ENCODE data around the gene RGP1. TPM values are rescaled to one million over a fixed set of nuclear protein-coding genes. Genes with fewer than 3 reads are reported as not detected.
A peak's percentile ranks its signal among the peaks of the same experiment; 100 is the strongest.

Gene RGP1
- total RNA-seq, 1 donor from 2014 or later, result 51.4 TPM

DNA sequence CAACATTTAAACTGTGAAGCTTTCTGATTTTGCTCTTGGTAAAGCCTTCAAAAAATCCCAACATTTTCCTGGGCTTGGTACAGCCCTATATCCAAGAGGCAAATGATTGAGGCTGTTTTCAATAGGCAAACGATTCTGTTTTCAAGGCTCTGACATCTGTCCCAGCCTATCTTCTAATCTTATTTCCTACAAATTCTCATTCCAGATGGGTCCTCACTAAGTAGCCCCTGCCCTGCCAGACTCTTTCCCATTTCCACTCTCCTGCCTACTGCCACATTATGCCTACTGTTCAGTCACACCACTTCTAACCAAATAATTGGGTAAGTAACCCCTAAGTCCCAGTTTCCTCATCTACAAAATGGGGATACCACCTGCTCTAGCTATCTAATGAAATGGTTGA lies 3.5 kb upstream of the RGP1 start:
- peaks cover 6% of the 10 kb centered on the region for H3K27me3 Mint-ChIP-seq (ENCODE audit: unreplicated experiment)
- no peak for DNase-seq (ENCODE audit: low spot score)

DNA sequence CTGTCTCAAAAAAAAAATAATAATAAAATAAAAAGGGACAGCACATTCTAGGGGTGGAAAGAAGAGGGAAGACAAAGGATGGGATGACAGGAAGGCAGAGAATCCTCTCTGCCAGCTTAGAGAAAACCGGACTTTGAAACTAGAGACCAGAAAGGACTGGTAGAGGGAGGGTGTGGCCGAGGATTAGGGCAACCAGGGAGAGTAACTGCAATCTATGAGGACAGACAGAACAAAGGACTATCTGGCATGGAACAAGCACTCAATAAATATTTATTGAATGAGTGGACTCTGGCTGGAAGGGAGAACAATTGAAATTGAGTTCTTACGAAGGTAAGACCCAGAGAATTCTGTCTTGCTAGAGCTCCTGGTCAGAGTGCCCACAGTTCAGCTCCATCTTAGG lies 2.5 kb upstream of the RGP1 start:
- H3K4me1 Mint-ChIP-seq (ENCODE audit: unreplicated experiment), result peaks cover 65% of the 10 kb centered on the region
- H3K27ac Mint-ChIP-seq (ENCODE audit: unreplicated experiment), result peak overlapping the region; percentile 48
- peaks cover 4% of the 10 kb centered on the region for H3K27me3 Mint-ChIP-seq (ENCODE audit: unreplicated experiment)
- no peak for DNase-seq (ENCODE audit: low spot score)
- TF ChIP-seq, protein P1, sequence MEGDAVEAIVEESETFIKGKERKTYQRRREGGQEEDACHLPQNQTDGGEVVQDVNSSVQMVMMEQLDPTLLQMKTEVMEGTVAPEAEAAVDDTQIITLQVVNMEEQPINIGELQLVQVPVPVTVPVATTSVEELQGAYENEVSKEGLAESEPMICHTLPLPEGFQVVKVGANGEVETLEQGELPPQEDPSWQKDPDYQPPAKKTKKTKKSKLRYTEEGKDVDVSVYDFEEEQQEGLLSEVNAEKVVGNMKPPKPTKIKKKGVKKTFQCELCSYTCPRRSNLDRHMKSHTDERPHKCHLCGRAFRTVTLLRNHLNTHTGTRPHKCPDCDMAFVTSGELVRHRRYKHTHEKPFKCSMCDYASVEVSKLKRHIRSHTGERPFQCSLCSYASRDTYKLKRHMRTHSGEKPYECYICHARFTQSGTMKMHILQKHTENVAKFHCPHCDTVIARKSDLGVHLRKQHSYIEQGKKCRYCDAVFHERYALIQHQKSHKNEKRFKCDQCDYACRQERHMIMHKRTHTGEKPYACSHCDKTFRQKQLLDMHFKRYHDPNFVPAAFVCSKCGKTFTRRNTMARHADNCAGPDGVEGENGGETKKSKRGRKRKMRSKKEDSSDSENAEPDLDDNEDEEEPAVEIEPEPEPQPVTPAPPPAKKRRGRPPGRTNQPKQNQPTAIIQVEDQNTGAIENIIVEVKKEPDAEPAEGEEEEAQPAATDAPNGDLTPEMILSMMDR (IDR thresholded peaks at IDR 0.05; ENCODE audit: unreplicated experiment), result no peak
- peak overlapping the region; percentile 96 for H3K4me3 Mint-ChIP-seq (ENCODE audit: unreplicated experiment)
- H3K36me3 Mint-ChIP-seq (ENCODE audit: low read depth, unreplicated experiment), result peaks cover 51% of the 10 kb centered on the region
- H3K9me3 Mint-ChIP-seq (ENCODE audit: unreplicated experiment), result no peaks in the 10 kb centered on the region

More for the DNA sequence above, 3.5 kb upstream of the RGP1 start:
- Mint-ChIP-seq H3K9me3 (ENCODE audit: unreplicated experiment) (no peaks in the 10 kb centered on the region), H3K27ac (ENCODE audit: unreplicated experiment) (no peak overlapping the region), H3K36me3 (ENCODE audit: low read depth, unreplicated experiment) (peaks cover 53% of the 10 kb centered on the region), H3K4me1 (ENCODE audit: unreplicated experiment) (peaks cover 55% of the 10 kb centered on the region), H3K4me3 (ENCODE audit: unreplicated experiment) (peak overlapping the region; percentile 96)
- TF ChIP-seq, protein P1 (IDR thresholded peaks at IDR 0.05; ENCODE audit: unreplicated experiment), result no peak

DNA sequence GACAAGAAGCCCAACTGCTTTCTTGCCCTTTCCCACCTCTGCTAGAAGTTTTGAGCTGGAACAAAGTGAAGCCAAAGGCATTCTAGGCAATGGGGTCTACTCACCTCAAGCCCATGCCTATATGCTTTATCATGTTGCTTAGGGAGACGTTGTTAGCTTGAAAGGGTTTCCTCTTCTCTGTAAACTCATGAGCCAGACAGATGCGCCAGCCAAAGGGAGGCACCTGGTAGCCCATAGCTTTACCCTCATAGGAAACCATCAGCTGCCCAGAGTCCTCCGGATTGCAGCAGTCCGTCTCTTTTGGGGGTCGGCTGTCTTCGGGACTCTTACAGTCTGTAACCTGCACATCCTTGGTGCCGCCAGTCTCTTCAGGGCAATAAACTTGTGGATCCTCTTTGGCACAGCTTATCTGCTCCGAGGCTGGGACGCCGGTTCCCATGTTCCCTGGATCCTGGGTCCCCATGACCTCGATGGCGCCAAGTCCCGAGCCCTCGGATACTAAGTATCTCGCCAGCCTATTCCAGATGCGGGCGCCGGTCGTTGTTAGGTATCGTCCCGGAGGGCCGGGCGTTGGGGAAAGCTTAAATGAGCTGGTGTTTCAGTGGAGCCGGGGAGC lies 737 bp upstream of the RGP1 start:
- TF ChIP-seq, protein P1 (IDR thresholded peaks at IDR 0.05; ENCODE audit: unreplicated experiment), result no peak
- Mint-ChIP-seq H3K9me3 (ENCODE audit: unreplicated experiment) (no peaks in the 10 kb centered on the region), H3K27me3 (ENCODE audit: unreplicated experiment) (peaks cover 3% of the 10 kb centered on the region), H3K4me3 (ENCODE audit: unreplicated experiment) (peak overlapping the region; percentile 96), H3K36me3 (ENCODE audit: low read depth, unreplicated experiment) (peaks cover 49% of the 10 kb centered on the region), H3K27ac (ENCODE audit: unreplicated experiment) (peak overlapping the region; percentile 84), H3K4me1 (ENCODE audit: unreplicated experiment) (peaks cover 71% of the 10 kb centered on the region)
- DNase-seq (ENCODE audit: low spot score), result no peak

DNA sequence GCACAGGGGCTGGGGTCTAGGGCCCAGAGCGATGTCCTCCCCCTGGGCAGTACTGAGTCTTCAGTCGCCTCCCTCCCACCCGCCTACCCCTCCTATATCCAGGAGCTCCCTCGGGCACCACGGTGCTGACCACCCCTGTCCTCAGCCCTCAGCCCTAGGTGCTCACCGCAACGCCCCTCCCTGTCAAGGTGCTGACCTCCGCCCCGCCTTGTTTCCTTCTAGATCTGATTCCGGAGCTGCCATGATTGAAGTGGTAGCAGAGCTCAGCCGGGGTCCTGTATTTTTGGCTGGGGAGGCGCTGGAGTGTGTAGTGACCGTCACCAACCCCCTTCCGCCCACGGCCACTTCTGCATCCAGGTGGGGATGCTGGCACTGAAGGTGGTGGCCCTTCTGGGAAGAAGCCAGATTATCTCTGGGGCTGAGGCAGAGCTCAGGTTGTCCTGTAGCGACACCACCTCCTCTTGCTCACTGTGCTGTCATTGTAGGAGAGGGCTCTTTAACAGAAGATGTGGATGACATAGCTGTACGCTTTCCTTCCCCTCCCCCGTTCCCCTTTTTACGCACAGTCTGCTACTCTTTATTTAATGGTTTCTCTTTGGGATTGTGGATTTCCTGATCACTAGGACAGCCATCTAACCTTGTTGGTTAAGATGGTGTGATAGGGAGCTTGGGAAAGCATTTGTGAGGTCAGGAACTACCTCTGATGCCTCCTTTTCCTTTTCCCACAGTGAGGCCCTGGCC lies 598 bp downstream of the RGP1 start:
- DNase-seq (ENCODE audit: low spot score), result peak; percentile 30

More for the DNA sequence above, 598 bp downstream of the RGP1 start:
- TF ChIP-seq, protein P1 (IDR thresholded peaks at IDR 0.05; ENCODE audit: unreplicated experiment), result no peak
- Mint-ChIP-seq H3K27me3 (ENCODE audit: unreplicated experiment) (peaks cover 10% of the 10 kb centered on the region), H3K4me1 (ENCODE audit: unreplicated experiment) (peaks cover 72% of the 10 kb centered on the region), H3K9me3 (ENCODE audit: unreplicated experiment) (no peaks in the 10 kb centered on the region), H3K27ac (ENCODE audit: unreplicated experiment) (peak overlapping the region; percentile 95), H3K36me3 (ENCODE audit: low read depth, unreplicated experiment) (peaks cover 47% of the 10 kb centered on the region), H3K4me3 (ENCODE audit: unreplicated experiment) (peak overlapping the region; percentile 93)
